Peyer's patch (tissue), 4 donors: Measurements from ENCODE around the gene MT4. TPM values are rescaled to one million over a fixed set of nuclear protein-coding genes. Genes with fewer than 3 reads are reported as not detected.
A peak's percentile ranks its signal among the peaks of the same experiment; 100 is the strongest.

Experiments
- DNase-seq, 3 donors: peaks; one replicate each; pipeline ENCODE4 v3.0.0-alpha.2; 2017 to 2019
- H3K27ac ChIP-seq, 4 donors: fragments of 200-600 bp; sonication (generic); one replicate each; pipeline ENCODE4 v1.5.1; 2016 to 2019
- H3K27me3 ChIP-seq, 2 donors: fragments of 200-600 bp; sonication (generic); one replicate each; pipeline ENCODE4 v1.5.1; 2019
- H3K36me3 ChIP-seq, 3 donors: fragments of 200-600 bp; sonication (generic); one replicate each; pipeline ENCODE4 v1.5.1; 2016 to 2019
- H3K4me1 ChIP-seq, 4 donors: fragments of 200-600 bp; sonication (generic); one replicate each; pipeline ENCODE4 v1.5.1; 2016 to 2019
- H3K4me3 ChIP-seq, 4 donors: fragments of 200-600 bp; sonication (generic); 1 replicate in 3 of 4; 2 replicates in 1 of 4; pipeline ENCODE4 v1.5.1; 2016 to 2019; ENCODE audit warnings: mild to moderate bottlenecking in 1 of 4
- H3K9me3 ChIP-seq, 4 donors: fragments of 200-600 bp; sonication (generic); one replicate each; pipeline ENCODE4 v1.5.1; 2016 to 2019; ENCODE audit warnings: mild to moderate bottlenecking in 1 of 4
- POLR2A ChIP-seq, 2 donors: fragments of 450-650 bp; IDR thresholded peaks; one replicate each; pipeline ENCODE4 v1.5.1; 2017; ENCODE audit warnings: antibody characterized with exemption in 2 of 2, mild to moderate bottlenecking in 2 of 2, moderate library complexity in 2 of 2
- total RNA-seq, 4 donors: library from RNA; depleted of rRNA; stranded (reverse); fragments of >200 nt; gene quantifications; one replicate each; pipeline ENCODE4 v1.1.0, GENCODE V29; 2016
- TF ChIP-seq, protein P1 (sequence below), 6 experiments: fragments of 450-650 bp in 4 of 6; fragments of 200-600 bp in 2 of 6; sonication (generic) in 1 of 6; IDR thresholded peaks; one replicate each; pipeline ENCODE4 v1.5.1; 2017 to 2019; ENCODE audit warnings: antibody characterized with exemption in 6 of 6, mild to moderate bottlenecking in 3 of 6, moderate library complexity in 1 of 6

MT4 gene
- total RNA-seq, 4 donors from 2014 or later = not detected

DNA sequence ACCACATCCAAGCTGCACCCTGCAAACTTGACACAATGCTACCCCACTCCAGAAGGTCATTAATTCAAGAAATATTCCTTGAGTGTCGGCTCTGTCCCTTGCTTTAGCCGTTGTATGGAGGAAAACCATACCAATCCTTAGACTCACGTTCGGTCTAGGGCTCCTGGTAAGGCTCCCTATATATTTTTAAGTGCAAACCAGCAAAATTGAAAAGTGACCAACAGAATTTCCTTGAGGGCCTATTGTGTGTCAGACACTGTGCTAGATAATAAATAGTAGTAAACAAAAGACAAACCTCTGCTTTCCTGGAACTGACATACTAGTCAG, 44.7 kb upstream of the MT4 start:
- Histone ChIP-seq H3K4me1 (peaks cover 3 to 31% (median 7%) of the 10 kb centered on the region in 4 donors), H3K36me3 (no peaks in the 10 kb centered on the region), H3K27me3 (no peaks in the 10 kb centered on the region), H3K27ac (peak overlapping the region; percentile 79 to 97 (median 88)), H3K9me3 (no peaks in the 10 kb centered on the region), H3K4me3 (peak overlapping the region; percentile 68 to 94 (median 78))
- TF ChIP-seq, protein P1, sequence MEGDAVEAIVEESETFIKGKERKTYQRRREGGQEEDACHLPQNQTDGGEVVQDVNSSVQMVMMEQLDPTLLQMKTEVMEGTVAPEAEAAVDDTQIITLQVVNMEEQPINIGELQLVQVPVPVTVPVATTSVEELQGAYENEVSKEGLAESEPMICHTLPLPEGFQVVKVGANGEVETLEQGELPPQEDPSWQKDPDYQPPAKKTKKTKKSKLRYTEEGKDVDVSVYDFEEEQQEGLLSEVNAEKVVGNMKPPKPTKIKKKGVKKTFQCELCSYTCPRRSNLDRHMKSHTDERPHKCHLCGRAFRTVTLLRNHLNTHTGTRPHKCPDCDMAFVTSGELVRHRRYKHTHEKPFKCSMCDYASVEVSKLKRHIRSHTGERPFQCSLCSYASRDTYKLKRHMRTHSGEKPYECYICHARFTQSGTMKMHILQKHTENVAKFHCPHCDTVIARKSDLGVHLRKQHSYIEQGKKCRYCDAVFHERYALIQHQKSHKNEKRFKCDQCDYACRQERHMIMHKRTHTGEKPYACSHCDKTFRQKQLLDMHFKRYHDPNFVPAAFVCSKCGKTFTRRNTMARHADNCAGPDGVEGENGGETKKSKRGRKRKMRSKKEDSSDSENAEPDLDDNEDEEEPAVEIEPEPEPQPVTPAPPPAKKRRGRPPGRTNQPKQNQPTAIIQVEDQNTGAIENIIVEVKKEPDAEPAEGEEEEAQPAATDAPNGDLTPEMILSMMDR (IDR thresholded peaks at IDR 0.05) = no peak
- TF ChIP-seq POLR2A (IDR thresholded peaks at IDR 0.05) = no peak
- DNase-seq = no peak

DNA sequence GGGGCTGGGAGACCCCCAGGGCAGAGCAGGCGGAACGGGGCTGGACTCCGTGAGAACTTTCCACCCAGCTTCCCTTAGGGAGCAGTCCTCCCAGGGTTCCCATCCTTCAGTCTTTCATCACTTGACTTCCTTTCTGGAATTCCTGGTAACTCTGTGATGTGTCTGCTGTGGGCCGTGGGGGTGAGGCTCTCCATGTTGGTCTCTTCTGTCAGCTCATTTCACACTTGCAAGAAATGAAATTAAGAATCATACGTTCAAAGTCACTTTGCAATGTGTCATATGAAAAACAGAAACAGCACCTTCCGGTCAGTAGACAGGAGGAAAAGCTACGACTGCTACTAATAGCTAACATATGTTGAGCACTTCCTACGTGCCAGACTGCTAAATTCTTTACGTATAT, 39.6 kb upstream of the MT4 start:
- H3K4me3 ChIP-seq = no peak overlapping the region
- no peak for TF ChIP-seq POLR2A (IDR thresholded peaks at IDR 0.05)
- TF ChIP-seq, protein P1 (IDR thresholded peaks at IDR 0.05) = no peak
- no peaks in the 10 kb centered on the region for H3K27me3 ChIP-seq
- H3K36me3 ChIP-seq = no peaks in the 10 kb centered on the region
- H3K4me1 ChIP-seq = peaks cover 0 to 5% (median 3%) of the 10 kb centered on the region in 4 donors
- H3K27ac ChIP-seq = no peak overlapping the region
- DNase-seq = no peak
- no peaks in the 10 kb centered on the region for H3K9me3 ChIP-seq

DNA sequence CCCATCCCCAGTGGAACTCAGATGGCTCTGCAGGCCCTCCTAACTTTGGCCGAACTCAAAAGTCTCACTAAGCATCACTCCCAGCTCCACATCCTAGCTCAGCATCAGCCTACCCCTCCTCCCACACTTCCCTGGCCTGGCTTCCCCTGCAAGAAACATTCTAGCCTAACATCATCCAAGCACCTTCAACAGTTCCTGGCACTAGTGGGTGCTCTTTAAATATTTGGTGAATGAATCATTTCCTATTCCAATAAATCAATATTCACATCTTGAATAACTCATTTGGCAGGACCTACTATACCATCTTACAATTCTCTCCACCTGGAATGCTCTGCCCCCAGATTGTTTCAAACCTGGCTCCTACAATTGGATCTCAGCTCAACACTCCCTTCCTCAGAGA, 34.0 kb upstream of the MT4 start:
- Histone ChIP-seq H3K27ac (no peak overlapping the region), H3K36me3 (no peaks in the 10 kb centered on the region), H3K9me3 (no peaks in the 10 kb centered on the region), H3K4me1 (no peaks in the 10 kb centered on the region), H3K27me3 (no peaks in the 10 kb centered on the region), H3K4me3 (no peak overlapping the region)
- DNase-seq = no peak
- TF ChIP-seq POLR2A (IDR thresholded peaks at IDR 0.05) = no peak
- TF ChIP-seq, protein P1 (IDR thresholded peaks at IDR 0.05) = no peak

DNA sequence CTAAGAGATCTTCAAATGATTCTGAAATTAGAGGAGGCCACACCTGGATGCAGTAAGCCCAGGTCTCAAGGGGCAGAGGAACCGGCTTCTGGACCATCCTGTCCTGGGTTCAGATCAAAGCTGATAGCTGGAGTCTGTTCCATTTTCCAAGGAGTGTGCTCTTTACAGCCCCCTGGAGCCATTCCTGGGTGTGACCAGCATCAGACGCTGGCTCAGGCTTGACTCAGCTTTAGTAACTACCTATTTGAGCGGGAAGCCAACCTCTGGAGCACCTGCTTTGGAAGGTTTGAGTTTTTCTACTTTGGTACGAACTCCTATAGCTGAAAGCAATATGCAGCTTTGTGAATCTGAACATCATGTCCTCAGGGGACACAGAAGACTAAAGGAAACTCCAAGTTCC, 32.2 kb upstream of the MT4 start:
- no peak for TF ChIP-seq POLR2A (IDR thresholded peaks at IDR 0.05)
- TF ChIP-seq, protein P1 (IDR thresholded peaks at IDR 0.05) = no peak
- DNase-seq = no peak
- Histone ChIP-seq H3K4me3 (no peak overlapping the region), H3K27ac (no peak overlapping the region), H3K36me3 (no peaks in the 10 kb centered on the region), H3K27me3 (no peaks in the 10 kb centered on the region), H3K4me1 (no peaks in the 10 kb centered on the region), H3K9me3 (no peaks in the 10 kb centered on the region)

DNA sequence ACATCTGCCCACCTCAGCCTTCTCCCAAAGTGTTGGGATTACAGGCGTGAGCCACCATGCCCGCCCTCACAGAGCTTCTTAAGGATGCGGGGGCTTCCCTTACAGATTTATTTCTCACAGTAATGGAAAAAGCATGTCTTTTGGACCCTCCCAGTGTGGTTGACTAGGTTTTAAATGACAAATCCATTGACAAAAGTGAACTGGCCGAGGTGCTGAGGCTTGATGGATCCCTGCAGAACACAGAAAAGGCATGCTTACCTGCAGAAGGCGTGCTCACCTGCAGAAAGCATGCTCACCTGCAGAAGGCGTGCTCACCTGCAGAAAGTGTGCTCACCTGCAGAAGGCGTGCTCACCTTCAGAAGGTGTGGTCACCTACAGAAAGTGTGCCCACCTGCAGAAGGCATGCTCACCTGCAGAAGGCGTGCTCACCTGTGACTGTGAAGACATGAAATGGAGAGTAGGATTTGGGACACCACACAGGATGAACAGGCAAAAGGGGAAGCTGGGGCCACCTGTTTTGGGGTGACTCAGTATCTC, 30.0 kb upstream of the MT4 start:
- Histone ChIP-seq H3K36me3 (no peaks in the 10 kb centered on the region), H3K4me3 (no peak overlapping the region), H3K9me3 (no peaks in the 10 kb centered on the region), H3K27ac (no peak overlapping the region), H3K27me3 (no peaks in the 10 kb centered on the region), H3K4me1 (no peaks in the 10 kb centered on the region)
- TF ChIP-seq, protein P1 (IDR thresholded peaks at IDR 0.05) = peak in 3 of 6 experiments; percentile 13 to 21 (median 15)
- TF ChIP-seq POLR2A (IDR thresholded peaks at IDR 0.05) = no peak
- DNase-seq = no peak

DNA sequence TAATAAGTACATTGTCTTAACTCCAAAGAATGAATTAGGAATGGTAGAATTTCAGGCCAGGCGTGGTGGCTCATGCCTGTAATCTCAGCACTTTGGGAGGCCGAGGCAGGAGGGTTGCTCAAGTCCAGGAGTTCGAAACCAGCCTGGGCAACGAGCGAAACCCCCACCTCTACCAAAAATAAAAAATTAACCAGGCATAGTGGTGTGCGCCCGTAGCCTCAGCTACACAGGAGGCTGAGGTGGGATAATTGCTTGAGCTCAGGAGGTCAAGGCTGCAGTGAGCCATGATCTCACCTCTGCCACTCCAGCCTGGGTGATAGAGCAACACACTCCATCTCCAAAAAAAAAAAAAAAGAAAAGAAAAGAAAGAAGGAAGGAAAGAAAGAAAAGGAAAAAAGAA, 26.5 kb upstream of the MT4 start:
- H3K4me1 ChIP-seq = no peaks in the 10 kb centered on the region
- H3K36me3 ChIP-seq = no peaks in the 10 kb centered on the region
- no peak overlapping the region for H3K27ac ChIP-seq
- TF ChIP-seq, protein P1 (IDR thresholded peaks at IDR 0.05) = no peak
- no peaks in the 10 kb centered on the region for H3K9me3 ChIP-seq
- no peak overlapping the region for H3K4me3 ChIP-seq
- DNase-seq = no peak
- H3K27me3 ChIP-seq = no peaks in the 10 kb centered on the region
